HG03108 (cell line): ENCODE measurements around the gene TMEM150C.
"Not testable (repeated sequence)": the region's sequence is repeated elsewhere in the genome, so short reads cannot be mapped to it uniquely, and the experiment has no call there.

Experiments
- ATAC-seq: cut with Tn5 transposase; IDR thresholded peaks from one replicate; pipeline ENCODE4 v1.9.1; 2021; ENCODE audit warnings: moderate library complexity; ENCODE audit not compliant: unreplicated experiment

The TMEM150C gene

GRCh38 chr4:82569727-82570126 lies 7.9 kb upstream of the TMEM150C start:
- ATAC-seq: no peak

GRCh38 chr4:82569076-82569475 lies 7.3 kb upstream of the TMEM150C start:
- ATAC-seq: no peak

- no peak for ATAC-seq
Measured at GRCh38 chr4:82567444-82567843, 5.7 kb upstream of the TMEM150C start.

- no peak for ATAC-seq
Measured at GRCh38 chr4:82562564-82562854, 721 bp upstream of the TMEM150C start.

GRCh38 chr4:82560853-82561785 lies 669 bp downstream of the TMEM150C start:
- no peak for ATAC-seq

GRCh38 chr4:82559735-82560120 lies 2.1 kb downstream of the TMEM150C start:
- no peak for ATAC-seq

GRCh38 chr4:82559090-82559734 lies 2.6 kb downstream of the TMEM150C start:
- ATAC-seq: not testable (repeated sequence)

- no peak for ATAC-seq
Measured at GRCh38 chr4:82555276-82555675, 6.5 kb downstream of the TMEM150C start.

- no peak for ATAC-seq
Measured at GRCh38 chr4:82553020-82553419, 8.8 kb downstream of the TMEM150C start.

GRCh38 chr4:82551734-82552133 lies 10.1 kb downstream of the TMEM150C start:
- ATAC-seq: no peak

GRCh38 chr4:82547850-82548249 lies 13.9 kb downstream of the TMEM150C start:
- ATAC-seq: not testable (repeated sequence)

- ATAC-seq: no peak
Measured at GRCh38 chr4:82543131-82543530, 18.7 kb downstream of the TMEM150C start.

- ATAC-seq: no peak
Measured at GRCh38 chr4:82542642-82543041, 19.1 kb downstream of the TMEM150C start.

- no peak for ATAC-seq
Measured at GRCh38 chr4:82529322-82529721, 32.5 kb downstream of the TMEM150C start.

GRCh38 chr4:82528868-82529267 lies 32.9 kb downstream of the TMEM150C start:
- ATAC-seq: no peak

- no peak for ATAC-seq
Measured at GRCh38 chr4:82528074-82528473, 33.7 kb downstream of the TMEM150C start.

GRCh38 chr4:82525307-82525911 lies 36.4 kb downstream of the TMEM150C start:
- no peak for ATAC-seq

- ATAC-seq: no peak
Measured at GRCh38 chr4:82524570-82525152, 37.1 kb downstream of the TMEM150C start.

GRCh38 chr4:82523179-82523578 lies 38.6 kb downstream of the TMEM150C start:
- ATAC-seq: no peak

GRCh38 chr4:82522472-82522871 lies 39.3 kb downstream of the TMEM150C start:
- ATAC-seq: no peak

- no peak for ATAC-seq
Measured at GRCh38 chr4:82521283-82521682, 40.5 kb downstream of the TMEM150C start.

GRCh38 chr4:82519776-82520175 lies 42.0 kb downstream of the TMEM150C start:
- ATAC-seq: no peak
